GM19324 (cell line): ENCODE results near the gene NME7.
A peak's percentile ranks its signal among the peaks of the same experiment; 100 is the strongest.

Experiments
- ATAC-seq: cut with Tn5 transposase; IDR thresholded peaks from one replicate; pipeline ENCODE4 v1.9.1; 2021; ENCODE audit warnings: mild to moderate bottlenecking, moderate library complexity; ENCODE audit not compliant: unreplicated experiment, low FRiP score

The NME7 gene

DNA sequence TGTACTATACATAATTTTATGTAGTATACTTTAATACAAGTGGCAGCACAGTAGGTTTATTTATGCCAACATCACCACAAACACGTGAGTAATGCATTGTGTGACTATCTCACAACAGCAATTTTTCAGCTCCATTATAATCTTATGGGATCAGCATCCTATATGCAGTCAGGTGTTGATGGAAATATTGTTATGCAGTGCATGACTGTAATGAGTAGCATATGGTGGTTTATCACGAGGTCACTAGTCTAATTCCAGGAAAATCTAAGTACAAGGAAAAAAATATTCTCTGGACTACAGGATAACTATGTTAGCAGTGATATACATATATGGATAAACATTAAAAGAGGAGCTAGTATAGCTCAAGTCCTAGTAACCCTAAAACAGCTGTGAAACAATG is 192.1 kb downstream of the NME7 start:
- ATAC-seq: no peak

- ATAC-seq: no peak
Observed at GRCh38 chr1:169163059-169163458, 204.5 kb downstream of the NME7 start.

DNA sequence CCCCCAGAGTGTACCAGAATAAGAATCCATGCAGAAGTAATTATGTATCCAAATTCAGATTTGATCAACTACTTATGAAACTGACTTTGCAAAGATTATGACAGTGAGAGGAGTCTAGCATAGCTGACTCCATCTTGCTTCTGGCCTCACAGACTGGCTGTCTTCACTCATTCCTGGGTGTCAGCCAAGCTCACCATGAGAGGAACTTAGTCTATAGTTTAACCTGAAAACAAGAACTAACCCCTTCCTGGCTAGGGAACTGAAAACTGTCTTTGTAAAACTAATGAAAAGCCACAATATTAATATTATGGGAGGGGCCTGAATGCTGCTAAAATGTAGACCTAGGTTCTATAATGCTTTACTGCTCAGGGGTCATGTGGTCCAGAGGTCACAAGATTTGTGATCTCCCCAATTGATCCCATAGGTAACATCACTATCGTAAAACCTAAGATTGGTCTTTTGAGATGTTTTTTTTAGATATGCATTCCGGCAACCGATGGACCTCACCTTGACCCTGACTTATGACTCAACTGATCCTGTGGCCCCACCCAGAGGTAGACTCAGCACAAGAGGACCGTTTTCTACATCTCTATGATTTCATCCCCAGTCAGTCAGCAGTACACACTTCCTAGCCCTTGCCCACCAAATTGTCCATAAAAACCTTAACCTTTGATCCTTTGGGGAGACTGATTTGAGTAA is 206.0 kb downstream of the NME7 start:
- ATAC-seq: peak; percentile 68

DNA sequence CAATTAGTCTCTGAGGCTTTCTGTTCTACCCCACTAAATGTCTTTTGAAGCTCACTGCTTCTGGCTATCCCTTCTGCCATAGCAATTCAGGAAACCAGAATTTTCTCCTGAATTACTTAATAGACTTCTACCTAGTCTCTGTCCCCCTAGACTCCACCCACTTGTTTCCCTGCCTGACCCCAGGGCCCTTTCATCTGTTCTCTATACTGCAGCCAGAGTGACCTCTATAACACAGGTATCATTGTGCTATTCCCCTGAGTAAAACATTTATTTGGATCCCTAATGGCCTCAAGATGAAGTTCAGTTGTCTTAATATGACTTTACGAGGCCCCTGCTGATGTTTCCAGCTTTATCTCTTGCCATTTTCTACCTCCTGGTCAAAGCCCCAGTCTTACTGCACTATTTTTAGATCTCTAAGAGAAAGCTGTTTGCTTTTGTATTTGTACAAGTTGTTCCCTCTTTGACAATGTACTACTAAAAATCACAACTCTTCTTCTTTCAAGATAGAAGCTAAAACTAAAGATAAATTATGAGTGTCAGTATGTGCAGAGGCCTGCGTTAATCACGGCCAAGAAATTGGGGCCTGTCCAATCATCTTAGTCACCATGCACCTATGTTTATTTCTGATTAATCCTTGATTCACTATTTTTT is 206.6 kb downstream of the NME7 start:
- no peak for ATAC-seq

- no peak for ATAC-seq
Observed at GRCh38 chr1:169156580-169156979, 211.0 kb downstream of the NME7 start.

GRCh38 chr1:169155675-169156074 is 211.9 kb downstream of the NME7 start:
- no peak for ATAC-seq

DNA sequence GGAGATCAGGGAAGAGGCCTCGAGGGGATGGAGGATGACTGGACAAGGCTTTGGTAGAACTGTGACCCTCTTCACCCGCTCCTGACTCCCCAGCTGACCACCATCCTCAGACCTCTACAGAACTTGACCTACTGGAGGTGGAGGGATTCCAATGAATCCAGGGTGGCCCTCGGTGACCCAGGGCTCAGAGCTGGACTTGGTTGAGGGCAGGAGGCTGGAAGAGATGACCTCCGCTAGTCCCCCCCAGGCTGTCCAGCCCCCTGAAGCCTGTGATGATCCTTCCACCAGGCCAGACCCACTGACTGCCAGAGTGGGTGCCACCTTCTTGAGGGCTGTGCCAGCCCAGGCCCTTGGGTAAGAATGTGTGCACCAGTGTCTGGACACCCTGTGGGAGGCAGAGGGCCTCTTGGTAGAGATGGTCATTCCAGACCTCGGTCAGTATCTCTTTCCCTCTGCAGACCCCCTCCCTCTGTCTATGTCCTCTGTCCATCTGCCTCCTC is 216.2 kb downstream of the NME7 start:
- ATAC-seq: no peak

GRCh38 chr1:169150641-169151337 is 216.8 kb downstream of the NME7 start:
- ATAC-seq: no peak

DNA sequence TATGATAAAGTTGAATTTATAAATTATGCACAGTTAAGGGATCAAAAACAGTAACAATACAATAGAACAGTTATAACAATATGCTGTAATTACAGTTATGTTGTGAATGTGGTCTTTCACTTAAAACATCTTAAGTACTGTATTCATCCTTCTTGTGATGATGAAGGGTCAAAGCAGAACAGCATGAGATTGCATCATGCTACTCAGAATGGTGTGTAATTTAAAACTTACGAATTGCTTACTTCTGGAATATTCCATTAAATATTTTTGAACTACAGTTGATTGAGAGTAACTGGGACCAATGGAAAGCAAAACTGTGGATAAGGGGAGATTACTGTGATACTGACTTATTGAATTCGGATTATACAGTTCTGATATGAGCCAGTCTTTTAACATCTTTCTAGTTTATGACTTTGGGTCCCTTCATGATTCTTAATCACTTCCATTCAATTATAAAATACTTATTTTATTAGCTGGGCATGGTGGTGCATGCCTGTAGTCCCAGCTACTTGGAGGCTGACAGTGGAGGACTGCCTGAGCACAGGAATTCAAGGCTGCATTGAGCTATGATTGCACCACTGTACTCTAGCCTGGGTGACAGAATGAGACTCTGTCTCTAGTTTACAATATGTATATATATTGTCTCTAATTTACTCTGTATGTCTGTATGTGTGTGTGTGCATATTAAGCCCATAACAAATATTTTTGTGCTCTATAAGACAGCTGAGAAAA is 217.9 kb downstream of the NME7 start:
- ATAC-seq: no peak

GRCh38 chr1:169148472-169149252 is 218.9 kb downstream of the NME7 start:
- ATAC-seq: peak; percentile 58

GRCh38 chr1:169146576-169147214 is 220.9 kb downstream of the NME7 start:
- no peak for ATAC-seq

DNA sequence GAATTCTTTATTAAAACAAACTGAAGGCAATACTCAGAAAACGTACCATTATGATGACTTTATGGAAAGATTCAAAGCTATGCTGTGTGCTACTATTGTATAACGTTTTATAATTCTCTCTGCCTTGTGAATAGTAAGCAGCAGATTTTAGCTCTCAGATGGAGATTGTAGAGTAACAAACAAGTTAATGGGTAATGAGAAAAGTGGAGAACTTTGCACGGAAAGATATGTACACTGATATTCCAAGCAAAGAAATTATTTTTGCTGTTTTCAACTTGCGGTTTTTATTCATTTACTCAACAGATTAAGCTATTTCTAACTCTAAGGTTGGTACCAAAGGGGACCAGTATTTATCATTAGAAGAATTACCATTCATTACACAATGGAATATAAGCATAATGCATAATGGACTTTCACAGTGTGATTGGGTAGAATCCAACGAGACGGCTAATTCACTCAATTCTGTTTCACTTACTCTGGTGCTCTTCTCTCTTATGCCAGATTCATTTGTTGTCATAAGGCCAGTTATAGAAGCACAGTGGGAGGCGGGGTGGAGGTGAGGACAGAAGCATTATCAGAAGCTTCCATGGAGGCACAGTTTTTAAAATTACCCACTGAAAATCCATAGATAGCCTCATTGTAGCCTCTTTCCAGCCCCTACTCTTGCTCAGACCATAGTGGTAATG is 222.5 kb downstream of the NME7 start:
- ATAC-seq: no peak

GRCh38 chr1:169143984-169144383 is 223.6 kb downstream of the NME7 start:
- no peak for ATAC-seq

DNA sequence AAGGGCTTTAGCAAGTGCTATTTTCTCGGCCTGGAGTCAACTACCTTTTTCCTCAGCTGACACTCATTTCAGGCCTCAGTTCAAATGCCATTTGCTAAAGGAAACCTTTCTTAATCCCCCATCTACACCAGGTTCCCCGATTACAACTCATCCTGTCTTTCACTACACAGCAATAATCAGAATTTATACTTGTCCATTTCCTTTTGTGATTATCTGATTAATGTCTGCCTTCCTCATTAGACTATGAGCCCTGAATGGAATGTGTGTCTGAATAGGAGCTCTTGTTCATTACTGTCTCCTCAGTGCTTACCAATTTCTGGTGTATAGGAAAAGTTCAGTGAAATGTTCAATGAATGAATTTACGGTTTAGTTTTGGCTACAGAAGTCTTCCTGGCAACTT is 224.3 kb downstream of the NME7 start:
- no peak for ATAC-seq

DNA sequence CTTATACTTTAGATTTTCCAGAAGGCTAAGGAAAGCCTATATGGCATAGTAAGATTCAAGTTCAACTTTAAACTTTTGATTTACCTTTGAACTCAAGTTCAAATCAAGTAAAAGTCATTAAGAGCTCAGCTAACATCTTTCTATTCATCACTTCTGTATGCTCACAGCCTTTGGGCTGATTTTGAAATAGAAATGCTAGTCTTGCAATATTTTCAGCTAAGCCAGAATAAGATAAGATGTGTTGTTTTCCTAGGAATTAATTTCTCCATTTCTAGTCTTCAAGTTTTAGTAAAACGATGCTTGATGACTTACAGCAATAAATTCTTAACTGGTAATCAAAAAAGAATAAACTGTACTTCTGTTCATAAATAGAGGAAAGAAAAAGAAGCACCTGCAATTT is 225.5 kb downstream of the NME7 start:
- ATAC-seq: no peak

DNA sequence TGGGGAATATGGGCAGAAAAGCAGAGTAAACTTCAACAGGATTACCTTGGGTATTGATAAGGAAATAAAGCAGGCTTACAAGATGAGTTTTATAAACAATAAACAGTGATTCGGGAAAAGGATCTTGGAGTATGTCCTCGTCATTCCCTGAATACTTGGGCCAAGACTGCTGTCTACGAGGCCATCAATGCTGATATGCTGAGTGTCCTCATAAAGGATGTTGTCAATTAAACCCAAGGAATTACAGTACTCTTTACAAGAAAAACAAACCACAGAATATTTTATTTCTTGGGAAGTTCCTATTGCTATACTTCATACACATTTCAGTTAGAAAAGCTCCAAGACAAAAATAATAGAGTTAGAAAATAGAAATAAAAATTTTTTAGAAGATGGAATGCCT is 226.2 kb downstream of the NME7 start:
- no peak for ATAC-seq

- ATAC-seq: no peak
Observed at GRCh38 chr1:169138866-169139670, 228.5 kb downstream of the NME7 start.

- ATAC-seq: no peak
Observed at GRCh38 chr1:169137357-169137756, 230.2 kb downstream of the NME7 start.
